ENCODE data around the gene CNR2.
A peak's percentile ranks its signal among the peaks of the same experiment; 100 is the strongest.
"Not testable (repeated sequence)": the region's sequence is repeated elsewhere in the genome, so short reads cannot be mapped to it uniquely, and the experiment has no call there.

The CNR2 gene

DNA sequence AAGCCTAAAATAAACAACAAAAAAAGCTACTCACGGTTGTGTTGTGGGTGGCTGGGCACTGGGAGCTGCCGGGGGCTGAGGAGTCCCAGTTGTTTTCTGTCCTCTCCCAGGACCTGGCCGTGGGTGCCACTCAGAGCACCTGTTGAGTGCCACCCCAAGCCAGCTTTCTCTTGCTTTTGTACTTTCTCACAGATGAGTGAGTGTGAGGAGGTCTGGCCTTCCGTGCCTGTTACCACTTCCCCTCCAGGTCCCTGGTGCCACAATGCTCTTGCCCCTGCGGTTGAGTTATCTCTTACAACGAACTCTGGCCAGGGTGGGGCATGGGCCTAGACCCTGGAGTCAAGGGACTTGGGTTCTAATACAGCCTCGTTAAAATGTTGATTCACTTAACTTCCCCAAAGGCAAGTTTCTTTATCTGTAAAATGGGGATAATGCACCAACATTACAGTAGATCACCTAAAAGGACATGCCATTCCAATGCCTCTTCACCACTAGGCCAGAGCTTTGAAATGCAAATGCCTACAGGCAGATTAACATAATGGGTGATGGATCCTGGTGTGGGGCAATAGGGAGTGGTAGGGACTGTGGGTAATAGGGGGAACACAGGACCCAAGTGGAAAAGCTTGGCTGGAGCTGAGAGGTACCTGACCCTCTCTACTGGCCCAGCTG, at the start of gene CNR2:
Gene CNR2, minus strand, starts transcription at position 151 of the 669 bp plus-strand sequence. CDS start 37,745 bp downstream, outside the sequence.
- DNase-seq, result no peak

DNA sequence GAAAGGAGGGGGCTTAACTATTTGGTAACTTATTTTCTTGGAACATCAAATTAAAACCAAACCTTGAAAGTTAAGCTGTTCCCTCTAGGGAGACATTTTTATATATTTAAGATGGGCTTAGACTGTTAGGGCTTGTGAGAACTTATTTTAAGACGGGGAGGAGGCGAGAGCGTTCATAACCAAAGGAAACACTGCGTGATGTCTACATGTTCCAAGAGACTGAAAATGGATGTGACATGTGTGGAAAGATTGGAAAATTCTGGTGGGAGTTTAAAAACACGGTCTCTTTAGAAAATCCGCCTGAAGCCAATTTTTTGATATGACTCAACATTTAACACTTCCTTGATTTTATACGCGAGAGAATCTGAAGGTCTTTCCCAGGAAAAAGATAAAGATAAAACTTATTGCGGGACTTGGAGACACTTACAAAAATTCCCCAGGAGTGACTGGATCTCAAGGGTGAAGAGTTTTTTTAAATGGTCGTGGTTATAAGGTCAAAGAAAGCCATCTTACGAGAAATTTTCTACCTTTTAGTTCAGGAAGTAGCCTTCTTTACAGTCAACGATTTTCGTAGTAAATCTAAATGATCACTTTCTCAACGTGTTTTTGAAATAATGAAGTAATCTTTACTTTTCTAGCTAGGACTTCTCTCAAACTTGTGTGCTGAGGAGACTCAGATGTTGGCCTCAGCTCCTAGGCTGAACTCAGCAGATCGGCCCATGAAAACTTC, 47.3 kb upstream of the CNR2 start:
- no peak for DNase-seq

DNA sequence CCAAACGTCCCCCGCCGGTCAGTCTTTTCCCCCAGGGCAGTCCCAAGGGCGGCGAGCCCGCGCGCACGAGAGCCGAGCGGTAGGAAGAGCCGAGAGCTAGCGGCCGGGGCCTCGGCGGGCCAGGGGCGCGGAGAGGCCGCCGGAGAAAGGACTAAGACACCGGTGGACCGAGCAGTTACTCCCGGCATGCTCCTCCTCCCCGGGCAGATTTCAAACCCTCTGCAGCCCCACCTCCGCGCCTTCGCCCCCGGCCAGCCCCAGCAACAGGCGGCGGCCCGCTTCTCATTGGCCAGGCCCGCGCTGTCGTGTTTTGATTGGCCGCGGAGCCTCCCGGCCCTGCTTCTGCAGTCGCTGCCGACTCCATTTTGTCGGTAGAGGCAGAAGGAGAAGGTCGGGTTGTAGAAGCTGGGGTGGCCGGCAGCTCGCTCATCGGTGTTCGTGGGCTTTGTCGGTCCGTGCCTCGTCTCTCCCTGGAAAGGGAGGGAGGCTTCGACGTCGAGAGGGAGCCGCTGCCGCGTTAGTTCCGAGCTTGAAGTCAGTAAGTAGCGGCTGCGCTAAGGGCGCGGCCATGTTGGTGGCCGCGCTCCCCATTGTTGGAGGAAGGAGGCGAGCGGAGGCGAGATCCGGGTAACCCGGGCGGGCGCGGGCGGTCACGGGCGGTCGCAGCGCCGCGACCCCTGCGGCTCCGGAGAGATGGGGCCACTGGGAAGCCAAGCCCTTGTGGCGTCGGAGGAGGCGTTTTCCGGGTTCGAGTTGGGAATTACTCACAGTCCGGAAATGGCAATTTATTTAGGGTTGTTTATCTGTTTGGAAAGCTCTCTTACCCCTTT, 46.5 kb upstream of the CNR2 start, which contains the start of gene PNRC2:
Gene PNRC2, plus strand, starts transcription at position 368 of the 830 bp plus-strand sequence. CDS start 1,630 bp downstream, outside the sequence.
- DNase-seq, result peak; percentile 94 to 95

DNA sequence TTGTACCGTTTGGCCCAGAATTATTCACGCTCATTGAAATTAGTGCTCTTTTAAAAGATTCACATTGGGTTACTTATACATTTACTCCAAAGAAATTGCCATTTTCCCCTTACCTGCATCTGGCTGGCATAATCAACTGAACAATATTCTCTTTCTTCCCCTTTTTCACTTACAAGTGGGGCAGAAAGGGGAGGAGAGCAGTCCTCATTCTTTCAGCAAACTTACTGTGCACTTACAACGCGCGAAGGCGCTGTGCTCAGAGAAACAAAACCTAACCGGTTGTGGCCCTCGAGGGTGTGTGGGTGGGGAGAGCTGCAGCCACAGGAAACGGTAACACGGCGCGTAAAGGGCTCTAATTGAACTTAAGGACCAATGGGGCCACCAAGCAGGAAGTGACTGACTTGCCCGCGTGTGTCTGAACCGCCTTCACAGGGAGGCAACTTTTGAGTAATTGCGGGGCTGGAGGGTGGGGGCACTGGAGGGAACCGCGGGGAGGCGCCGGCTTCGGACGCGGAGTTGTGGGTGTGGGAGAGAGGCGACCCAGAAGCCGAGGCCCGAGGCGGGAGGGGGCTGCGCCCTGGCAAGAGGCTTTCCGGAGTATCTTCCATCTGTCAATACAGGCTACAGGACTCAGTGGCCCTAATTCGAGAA, 45.8 kb upstream of the CNR2 start:
- peak; percentile 90 to 93 for DNase-seq

DNA sequence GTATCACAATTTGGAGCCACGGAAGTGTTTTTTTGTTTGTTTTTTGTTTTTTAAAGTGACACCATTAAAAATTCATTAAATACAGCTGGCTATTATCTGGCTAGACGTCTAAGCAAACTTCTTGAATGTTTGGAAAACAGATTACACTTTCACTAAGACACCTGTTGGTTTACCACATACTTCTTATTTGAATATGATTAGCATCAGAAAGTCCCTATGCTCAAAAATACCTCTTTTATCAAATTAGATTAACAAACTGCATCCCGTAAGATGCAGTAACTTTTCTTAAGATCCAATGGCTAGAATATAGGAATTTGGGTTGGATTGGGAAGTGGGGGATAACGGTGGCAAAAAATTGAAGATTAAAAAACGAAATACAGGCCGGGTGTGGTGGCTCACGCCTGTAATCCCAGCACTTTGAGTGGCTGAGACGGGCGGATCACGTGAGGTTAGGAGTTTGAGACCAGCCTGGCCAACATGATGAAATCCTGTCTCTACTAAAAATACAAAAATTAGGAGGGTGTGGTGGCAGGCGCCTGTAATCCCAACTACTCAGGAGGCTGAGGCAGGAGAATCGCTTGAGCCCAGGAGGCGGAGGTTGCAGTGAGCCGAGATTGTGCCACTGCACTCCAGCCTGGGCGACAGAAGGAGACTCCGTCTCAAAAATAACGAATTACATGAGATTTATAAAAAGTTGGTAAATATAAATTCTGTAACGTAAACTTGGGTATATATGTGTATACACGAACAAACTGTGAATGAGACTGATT, 45.1 kb upstream of the CNR2 start:
- not testable (repeated sequence) for DNase-seq

DNA sequence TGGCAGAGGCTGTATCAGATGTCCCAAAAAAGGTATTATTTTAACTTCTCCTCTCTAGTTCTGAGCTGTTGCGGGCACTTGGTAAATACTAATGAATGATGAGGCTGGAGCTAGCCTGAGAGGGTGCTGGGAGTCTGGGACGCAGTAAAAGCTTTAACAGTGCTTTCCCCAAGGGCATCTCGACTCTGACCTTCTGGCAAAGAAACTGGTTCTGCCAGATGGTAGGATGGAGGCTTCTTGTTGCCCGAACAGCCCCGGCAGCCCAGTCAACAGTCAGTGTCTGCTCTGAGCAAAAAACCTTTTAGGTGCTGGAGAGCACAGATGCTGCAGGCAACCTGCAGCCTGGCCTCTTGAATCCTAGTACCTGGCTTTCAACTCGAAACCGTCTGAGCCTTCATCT, 43.9 kb upstream of the CNR2 start:
- DNase-seq, result no peak

DNA sequence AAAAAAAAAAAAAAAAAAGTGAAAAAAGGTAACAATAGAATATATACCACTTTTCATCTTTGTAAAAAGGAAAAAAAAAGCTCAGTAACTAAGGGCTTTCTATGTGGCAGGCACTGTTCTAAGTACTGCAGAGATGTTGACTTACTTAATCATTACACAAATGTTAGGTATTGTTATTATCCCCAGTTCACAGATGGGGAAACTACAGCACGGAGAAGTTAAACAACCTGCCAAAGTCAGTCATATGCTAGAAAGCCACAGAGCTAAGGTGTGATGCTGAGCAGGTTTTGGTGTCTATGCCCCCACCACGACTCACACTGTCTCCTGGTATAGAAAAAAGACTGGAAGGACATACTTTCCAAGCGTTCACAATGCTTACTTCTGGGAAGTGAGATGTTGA, 39.9 kb upstream of the CNR2 start:
- no peak for DNase-seq

DNA sequence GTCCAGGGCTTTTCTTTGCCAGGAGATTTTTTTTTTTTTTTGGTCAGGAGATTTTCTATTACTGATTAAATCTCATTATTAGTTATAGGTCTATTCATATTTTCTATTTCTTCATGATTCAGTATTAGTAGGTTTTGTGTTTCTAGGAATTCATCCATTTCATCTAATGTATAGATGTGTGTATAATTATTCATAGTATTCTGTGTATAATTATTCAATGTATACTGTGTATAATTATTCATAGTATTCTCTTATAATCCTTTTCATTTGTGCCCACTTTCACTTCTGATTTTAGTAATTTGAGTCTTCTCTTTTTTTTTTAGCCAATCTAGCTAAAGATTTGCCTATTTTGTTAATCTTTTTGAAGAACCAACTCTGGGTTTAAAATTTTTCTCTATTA, 34.2 kb upstream of the CNR2 start:
- no peak for DNase-seq

DNA sequence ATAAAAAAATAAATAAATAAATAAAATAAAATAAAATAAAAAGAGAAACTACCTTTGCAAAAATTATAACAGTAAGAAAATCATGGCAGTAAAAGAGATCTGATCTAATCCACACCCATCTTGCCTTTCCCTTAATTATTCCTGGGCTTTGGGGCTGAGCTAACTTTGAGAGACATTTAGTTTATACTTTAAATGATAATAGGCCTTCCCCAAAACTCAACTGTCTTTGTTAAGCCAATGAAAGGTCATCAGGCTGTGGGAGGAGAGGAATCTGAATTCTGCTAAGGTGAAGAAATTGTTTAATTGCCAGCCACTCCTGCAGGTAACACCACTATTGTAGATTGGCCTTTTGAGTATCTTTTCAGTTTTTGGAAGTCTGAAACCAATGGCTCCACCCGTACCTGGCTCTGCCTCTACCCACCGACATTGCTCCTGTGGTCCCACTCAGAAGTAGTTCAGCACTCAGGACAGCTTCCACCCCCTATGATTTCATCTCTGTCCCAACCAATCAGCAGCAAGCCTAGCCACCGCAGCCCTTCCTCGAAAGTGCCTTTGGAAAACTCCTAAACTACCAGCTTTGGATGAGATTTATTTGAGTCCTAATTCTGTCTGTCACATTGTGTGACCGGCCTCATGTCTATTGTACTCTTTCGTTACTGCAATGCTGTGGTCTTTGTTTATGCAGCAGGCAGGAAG, 23.5 kb upstream of the CNR2 start:
- no peak for DNase-seq

DNA sequence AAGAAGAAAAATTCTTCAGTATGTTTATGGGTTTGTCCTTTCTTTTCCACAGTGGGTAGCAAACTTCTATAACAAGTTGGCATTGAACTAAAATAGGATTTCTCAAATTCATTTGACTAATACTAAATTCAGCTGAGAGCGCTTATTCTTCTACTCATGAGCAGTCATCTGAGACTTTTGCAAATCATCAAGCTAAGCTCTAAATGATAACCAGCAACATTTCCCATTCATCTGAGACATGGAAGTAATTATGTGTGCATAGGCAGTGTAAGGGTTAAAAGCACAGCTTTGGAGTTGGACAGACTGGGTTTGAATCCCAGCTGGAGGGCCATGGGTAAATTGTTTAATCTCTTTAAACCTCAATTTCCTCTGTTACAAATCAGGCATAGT, 18.3 kb upstream of the CNR2 start:
- DNase-seq, result no peak

DNA sequence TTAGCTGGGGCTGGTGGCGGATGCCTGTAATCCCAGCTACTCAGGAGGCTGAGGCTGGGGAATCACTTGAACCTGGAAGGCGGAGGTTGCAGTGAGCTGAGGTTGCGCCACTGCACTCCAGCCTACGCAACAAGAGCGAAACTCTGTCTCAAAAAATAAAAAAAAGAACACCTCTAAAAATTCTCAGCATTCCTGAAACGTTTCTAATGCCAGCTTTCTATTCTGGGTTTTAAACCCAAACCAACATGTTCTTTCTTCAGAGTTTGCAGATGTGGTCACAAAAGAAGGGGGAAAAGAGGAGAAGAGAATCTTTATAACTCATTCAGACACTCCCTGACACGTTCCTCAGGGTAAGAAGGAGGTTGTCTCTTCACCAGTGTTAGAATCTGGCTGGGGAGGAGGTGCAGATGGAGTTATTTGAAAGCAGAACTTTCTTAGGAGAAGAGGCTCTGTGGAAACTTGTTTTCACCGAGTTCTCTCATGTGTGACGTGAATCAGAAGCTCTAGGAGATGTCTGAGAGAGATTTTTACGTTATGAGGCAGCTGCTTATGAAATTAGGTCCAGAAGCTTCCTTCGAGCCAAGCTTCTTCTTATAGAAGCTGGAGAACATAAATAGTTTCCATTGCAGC, 17.8 kb upstream of the CNR2 start:
- no peak for DNase-seq

DNA sequence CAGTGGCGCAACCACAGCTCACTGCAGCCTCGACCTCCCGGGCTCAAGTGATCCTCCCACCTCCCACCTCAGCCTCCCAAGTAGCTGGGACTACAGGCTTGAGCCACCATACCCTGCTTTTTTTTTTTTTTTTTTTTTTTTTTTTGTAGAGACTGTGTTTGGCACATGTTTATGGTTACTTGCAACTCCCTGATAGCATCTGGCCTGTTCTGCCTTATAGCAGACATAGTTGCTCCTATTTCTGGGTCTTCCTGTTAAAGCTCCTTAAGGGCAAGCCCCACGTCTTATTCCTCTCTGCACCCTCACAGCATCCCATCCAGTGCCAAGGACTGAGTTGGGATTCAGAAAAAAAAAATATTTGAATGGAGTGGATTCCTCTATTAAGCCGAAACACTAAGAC, 17.1 kb upstream of the CNR2 start:
- no peak for DNase-seq

DNA sequence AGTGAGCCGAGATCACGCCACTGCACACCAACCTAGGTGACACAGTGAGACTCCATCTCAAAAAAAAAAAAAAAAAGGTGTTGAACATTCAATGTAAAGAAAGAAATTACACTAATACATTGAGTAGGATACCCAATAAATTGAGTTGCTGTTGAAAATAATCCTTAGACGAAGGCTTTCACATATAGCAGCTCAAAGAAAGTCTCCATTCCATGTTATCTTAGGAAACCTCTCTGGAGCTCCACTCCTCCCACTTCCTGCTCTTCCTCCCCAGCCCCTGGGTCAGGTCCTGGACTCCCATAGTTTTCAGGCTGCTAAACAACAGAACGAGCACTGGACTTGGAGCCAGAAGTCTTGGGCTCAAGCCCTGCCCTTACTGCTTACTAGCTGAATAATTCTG, 15.6 kb upstream of the CNR2 start:
- no peak for DNase-seq

DNA sequence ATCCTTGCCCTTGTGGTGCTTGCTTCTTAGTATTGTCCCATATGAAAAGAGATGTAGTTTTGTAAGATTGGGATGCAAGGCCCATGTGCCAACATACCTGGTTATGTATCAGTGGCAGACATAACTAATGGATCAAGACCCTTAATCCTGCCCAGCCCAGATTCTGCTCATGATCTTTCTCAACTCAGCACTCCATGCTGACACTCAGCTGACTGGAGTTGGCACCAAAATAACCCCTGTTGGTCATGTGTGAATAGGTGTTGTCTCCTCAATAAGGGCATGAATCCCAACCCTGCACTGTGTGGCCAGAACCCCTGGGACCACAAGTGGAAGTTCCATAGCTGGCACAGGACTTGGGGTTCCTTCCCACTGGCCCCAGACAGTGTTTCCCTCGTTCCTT, 13.9 kb upstream of the CNR2 start:
- no peak for DNase-seq

DNA sequence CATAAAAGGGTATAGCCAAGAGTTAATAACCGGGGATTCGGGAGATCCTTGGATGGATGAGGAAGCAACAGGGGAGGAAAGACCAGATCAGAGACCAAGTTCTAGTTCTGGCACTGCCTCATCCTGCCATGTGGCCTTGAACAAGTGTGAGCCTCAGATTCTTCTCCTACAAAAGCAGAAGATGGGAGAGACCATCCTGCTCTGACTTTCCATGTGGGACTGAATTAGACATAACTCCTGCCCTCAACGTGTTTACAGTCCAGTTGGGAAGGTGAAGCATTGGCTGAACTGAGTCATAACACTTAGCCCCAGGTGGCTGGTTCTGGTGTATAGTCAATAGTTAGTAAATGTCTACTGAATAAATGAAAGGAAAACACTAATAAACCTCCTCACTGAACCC, 12.1 kb upstream of the CNR2 start:
- no peak for DNase-seq

DNA sequence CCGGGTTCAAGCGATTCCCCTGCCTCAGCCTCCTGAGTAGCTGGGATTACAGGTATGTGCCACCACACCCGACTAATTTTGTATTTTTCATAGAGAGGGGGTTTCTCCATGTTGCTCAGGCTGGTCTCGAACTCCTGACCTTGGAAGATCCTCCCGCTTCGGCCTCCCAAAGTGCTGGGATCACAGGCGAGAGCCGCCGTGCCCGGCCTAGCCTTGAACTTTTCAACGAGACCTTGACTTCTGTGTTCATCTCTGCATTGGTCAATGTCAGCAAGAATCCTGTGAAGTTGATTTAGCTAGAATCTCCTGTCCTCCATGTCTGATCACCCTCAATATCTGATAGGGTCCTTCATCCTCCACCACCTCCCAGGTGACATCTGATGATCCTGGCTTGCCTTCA, 11.4 kb upstream of the CNR2 start:
- DNase-seq, result no peak

DNA sequence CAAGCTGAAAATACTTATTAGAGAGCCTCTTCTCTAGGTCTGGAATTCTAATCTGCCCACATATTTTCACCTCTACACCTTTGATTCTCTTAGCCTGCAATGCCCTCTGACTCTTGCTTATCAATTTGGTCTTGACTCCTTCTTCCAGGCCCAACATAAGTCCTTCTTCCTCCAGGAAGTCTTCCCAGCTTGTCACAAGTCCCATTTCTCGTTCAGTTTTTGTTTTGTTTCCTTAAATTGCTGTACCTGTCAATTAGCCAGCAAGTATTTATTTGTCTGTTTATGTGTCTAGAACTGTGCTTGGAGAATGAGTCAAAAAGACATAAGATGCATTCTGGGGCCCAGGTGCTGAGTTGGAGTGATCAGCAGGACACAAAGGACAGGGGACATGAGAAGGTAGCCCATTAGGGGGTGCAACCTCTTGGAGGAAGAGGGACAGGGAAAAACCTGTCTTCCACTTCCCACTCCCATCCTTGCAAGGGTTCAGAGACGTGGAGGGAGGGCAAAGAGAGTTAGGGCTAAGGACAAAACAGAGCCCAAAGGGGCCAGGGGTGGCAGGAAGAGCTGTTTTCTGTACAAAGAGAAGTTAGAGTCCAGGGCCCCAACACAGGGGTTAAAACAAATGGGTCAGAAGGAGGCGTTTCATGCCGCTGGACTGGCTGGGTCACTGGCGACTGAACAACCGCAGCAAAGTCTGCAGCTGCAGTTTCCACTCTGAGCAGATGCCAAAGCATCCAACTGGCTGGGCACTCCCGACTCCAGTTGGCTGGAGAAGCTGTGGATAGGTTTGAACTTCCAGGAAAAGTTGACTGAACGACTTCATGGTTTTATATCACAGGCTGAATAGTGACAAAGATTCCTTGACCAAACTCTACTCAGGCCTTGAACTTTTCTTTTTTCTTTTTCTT, 10.7 kb upstream of the CNR2 start:
- no peak for DNase-seq

DNA sequence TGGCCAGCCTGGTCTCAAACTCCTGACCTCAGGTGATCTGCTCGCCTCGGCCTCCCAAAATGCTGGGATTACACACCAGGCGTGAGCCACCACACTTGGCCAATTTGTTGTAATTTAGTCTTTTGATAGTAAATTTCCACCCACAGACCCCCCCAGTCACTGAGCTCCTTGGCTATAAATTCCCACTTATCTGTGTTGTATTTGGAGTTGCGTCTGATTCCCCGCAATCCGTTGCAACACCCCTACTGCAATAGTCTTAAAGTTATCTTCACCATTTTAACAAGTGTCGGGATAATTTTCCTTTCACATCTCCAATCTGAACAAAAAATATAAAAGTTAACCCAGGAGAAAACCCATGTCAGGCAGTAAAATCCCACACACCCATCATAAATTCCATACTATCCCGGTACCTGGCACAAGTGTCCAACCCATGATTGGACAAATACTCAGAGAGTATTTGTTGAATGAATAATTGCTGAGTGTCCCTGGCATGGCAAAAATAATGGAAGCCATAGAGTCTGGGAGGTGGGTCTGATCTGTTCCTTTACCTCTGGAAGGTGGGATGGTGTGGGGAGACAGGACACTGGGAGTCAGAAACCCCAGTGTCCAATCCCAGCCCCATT, 9.3 kb upstream of the CNR2 start:
- no peak for DNase-seq

Data from SHP77 (cell line).